A673 (cell line): ENCODE data around the gene RAP1GAP2.

Source experiments
- EZH2 ChIP-seq: fragments of 200-600 bp; sonication (generic); IDR thresholded peaks from 2 replicates; pipeline ENCODE4 v1.6.1; 2017; ENCODE audit warnings: borderline replicate concordance, low read depth, mild to moderate bottlenecking, mixed read lengths, antibody characterized with exemption, low read length; ENCODE audit not compliant: poor library complexity, severe bottlenecking
- TF ChIP-seq, protein P1 (sequence below): fragments of 300-800, 200-600 bp; sonication (generic); conservative IDR thresholded peaks from 2 replicates; pipeline ENCODE4 v1.5.1; 2017; ENCODE audit warnings: low read depth, mild to moderate bottlenecking, antibody characterized with exemption, low read length, moderate library complexity, mixed read lengths

DNA sequence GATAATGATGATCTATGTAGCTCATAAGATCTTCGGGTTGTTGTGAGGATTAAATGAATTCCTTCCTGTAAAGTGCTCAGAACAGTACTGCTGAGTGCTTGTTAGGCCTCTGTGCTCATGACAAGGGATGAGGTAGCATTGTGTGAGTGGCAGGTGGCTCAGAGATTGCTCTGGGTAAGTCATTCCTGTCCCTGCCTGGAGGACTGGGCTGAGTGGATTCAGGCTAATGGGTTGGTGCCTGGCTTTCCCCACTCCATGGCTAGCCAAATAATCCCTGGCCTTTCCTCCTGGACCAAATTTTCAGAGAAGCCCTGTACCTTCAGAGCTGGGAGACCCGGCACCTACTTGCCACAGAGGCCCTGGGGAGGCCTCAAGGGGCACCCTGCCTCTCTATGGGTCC is 45.5 kb upstream of the RAP1GAP2 start:
- TF ChIP-seq, protein P1, sequence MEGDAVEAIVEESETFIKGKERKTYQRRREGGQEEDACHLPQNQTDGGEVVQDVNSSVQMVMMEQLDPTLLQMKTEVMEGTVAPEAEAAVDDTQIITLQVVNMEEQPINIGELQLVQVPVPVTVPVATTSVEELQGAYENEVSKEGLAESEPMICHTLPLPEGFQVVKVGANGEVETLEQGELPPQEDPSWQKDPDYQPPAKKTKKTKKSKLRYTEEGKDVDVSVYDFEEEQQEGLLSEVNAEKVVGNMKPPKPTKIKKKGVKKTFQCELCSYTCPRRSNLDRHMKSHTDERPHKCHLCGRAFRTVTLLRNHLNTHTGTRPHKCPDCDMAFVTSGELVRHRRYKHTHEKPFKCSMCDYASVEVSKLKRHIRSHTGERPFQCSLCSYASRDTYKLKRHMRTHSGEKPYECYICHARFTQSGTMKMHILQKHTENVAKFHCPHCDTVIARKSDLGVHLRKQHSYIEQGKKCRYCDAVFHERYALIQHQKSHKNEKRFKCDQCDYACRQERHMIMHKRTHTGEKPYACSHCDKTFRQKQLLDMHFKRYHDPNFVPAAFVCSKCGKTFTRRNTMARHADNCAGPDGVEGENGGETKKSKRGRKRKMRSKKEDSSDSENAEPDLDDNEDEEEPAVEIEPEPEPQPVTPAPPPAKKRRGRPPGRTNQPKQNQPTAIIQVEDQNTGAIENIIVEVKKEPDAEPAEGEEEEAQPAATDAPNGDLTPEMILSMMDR, result no peak
- no peak for TF ChIP-seq EZH2
